SK-N-MC (cell line): ENCODE measurements around the gene DGKB.

Experiments used
- EZH2 ChIP-seq: fragments of 200-600 bp; sonication (generic); IDR thresholded peaks from one replicate; pipeline ENCODE4 v1.6.1; 2017; ENCODE audit warnings: antibody characterized with exemption
- FOXP2 ChIP-seq: optimal IDR thresholded peaks from 2 replicates; pipeline ENCODE3; 2011; ENCODE audit warnings: mild to moderate bottlenecking, moderate library complexity; ENCODE audit not compliant: insufficient read depth; ENCODE audit errors: extremely low read length, control extremely low read depth
- POLR2AphosphoS5 ChIP-seq: IDR thresholded peaks from 2 replicates; pipeline ENCODE4 v1.6.1; 2012; ENCODE audit warnings: mild to moderate bottlenecking, low read depth, low read length, borderline replicate concordance

DNA sequence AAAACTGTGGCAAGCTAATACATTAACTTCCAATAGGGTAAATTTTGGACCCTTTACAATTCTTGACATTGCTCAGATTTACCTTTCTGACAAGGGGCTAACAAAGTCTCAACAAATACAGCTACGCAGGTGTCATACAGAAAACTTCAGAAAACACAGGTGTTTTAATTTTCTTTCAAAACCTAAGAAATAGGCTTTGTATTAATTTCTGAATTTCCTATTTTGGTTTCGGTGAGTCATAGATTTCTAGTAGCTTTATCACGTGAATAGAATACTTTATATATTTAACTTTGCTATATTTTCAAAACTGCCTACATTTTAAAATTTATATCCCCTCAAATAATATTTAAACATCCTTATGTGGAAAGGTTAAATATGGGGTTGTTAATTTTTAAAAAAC lies 215.3 kb downstream of the DGKB start:
- no peak for TF ChIP-seq EZH2
- no peak for TF ChIP-seq POLR2AphosphoS5
- TF ChIP-seq FOXP2 = no peak
